NCI-H1436 (cell line): ENCODE data around the gene CRIP1.
A peak's percentile ranks its signal among the peaks of the same experiment; 100 is the strongest.

Experiments used
- DNase-seq: peaks from one replicate; lab custom pipeline; 2025; lab: John Stamatoyannopoulos, UW

Gene CRIP1

GRCh38 chr14:105486163-105486973, at the start of gene CRIP1:
TSS of gene CRIP1 (plus strand) at chr14:105486886. CDS start at chr14:105487260, 374 bp downstream.
- DNase-seq, result no peak

- DNase-seq, result peak; percentile 6
These were observed 49.6 kb upstream of the CRIP1 start for GRCh38 chr14:105436891-105437722.

- DNase-seq, result no peak
These were observed 48.8 kb upstream of the CRIP1 start for GRCh38 chr14:105437723-105438500.

- no peak for DNase-seq
These were observed 47.5 kb upstream of the CRIP1 start for GRCh38 chr14:105439179-105439578.

- DNase-seq, result no peak
These were observed 46.8 kb upstream of the CRIP1 start for GRCh38 chr14:105439710-105440553.

DNA sequence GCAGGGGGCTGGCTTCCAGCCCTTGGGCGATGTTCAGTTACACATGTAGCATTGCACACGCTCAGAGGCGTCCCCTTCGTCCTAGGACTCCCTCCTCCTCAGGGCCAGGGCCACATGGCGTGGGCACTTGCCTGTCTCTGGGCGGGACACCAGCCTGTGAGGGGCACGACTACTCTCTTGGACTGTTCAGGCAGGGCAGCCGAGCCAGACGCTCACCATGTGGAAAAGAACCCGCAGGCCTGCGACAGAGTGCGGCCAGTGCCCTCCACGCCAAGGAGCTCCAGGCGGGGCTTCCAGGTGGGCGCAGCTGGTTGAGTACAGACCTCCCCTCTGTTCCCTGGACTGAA, 46.2 kb upstream of the CRIP1 start:
- DNase-seq, result no peak

- DNase-seq, result no peak
These were observed 45.7 kb upstream of the CRIP1 start for GRCh38 chr14:105440992-105441391.

DNA sequence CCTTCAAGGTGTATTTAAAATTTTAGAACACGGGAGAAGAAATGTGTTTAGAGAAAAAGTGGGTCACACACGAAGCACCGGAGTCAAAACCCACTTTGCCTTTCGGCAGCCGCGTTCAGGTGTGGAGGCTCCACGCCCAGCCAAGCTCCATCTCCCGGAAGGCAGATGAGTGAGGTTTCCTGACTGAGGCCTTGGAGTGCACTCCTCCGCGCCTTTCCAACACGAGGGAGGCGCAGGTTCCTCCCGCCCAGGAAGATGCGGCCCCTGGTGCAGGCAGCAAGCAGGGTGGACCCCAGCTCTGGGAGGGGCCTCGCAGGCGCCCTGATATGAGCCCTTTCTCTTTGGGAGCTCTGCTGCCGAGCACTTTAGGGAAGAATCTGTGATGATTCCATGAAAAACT, 44.6 kb upstream of the CRIP1 start:
- DNase-seq, result no peak

- no peak for DNase-seq
These were observed 43.9 kb upstream of the CRIP1 start for GRCh38 chr14:105442834-105443233.

- no peak for DNase-seq
These were observed 41.8 kb upstream of the CRIP1 start for GRCh38 chr14:105444859-105445258.

GRCh38 chr14:105445290-105445689, 41.4 kb upstream of the CRIP1 start:
- no peak for DNase-seq

GRCh38 chr14:105445901-105446845, 40.5 kb upstream of the CRIP1 start:
- no peak for DNase-seq

- DNase-seq, result no peak
These were observed 39.7 kb upstream of the CRIP1 start for GRCh38 chr14:105446971-105447370.

- DNase-seq, result no peak
These were observed 38.7 kb upstream of the CRIP1 start for GRCh38 chr14:105447651-105448640.

DNA sequence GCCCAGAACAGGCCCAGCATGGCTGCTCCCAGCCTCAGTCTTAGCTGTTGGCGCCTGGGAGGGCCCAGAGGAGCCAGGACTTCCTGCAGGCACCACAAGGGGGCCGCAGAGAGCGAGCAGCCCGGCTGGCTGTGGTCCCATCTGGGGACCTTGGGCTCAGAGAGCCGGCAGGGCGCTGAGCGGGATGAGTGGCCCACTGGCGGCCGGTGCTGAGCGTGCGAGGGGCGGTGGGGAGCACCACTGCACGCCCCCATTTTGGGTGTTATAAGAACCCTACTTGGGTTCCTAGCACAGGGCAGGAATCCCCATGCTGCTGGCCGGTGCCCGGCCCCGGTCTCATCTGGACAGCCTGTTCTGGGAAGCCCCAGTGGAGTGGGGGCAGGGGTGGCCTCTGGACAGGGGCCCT, 38.0 kb upstream of the CRIP1 start:
- peak; percentile 35 for DNase-seq

DNA sequence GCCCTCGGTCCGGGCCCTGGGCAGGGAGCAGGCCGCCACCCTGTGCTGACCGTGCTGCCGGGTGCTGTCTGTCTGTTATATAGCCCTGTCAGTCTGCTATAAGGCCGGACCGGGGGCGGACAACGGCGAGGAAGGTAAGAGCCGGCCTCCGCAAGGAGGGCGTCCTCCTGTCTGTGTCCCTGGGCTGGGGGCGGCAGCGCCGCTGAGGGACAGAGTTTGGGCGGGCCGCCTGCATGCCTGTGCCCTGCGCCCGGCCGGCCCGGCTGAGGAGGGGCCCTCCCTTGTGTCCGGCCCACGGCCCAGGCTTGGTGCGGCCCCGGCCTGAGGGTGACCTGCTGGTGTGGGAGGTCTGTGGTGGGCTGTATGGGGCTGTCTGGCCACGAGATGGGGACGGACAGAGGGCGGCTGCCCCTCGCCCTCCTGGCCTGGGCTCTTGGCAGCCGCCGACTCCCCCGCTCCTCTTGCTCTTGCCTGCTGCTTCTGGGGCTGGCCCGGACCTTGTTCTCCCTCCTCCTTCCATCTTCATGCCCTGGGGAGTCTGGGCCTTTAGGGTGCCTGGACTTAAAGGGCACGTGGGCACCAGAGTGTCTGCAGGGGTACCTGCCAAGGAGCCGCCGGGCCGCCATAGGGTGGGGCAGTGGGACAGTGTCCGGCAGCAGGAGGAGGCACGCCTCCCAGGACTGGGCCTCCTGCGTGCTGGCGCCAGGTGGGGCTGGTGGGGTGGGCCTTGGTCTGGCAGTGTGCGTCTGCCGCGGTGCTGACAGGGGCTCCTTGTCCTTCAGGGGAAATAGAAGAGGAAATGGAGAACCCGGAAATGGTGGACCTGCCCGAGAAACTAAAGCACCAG, 37.2 kb upstream of the CRIP1 start:
- no peak for DNase-seq

GRCh38 chr14:105450123-105450505, 36.6 kb upstream of the CRIP1 start:
- no peak for DNase-seq
